GM11168 (cell line): ENCODE data around the gene CD36.

Experiments
- in situ Hi-C: fragments of 300-500 bp; cut with MboI; formaldehyde crosslinking; loops from one replicate; pipeline ENCODE4 v1.12.0; 2022; ENCODE audit warnings: low sequenced_read_pairs; ENCODE audit not compliant: unreplicated experiment

Gene CD36

GRCh38 chr7:80637911-80638765 is at the start of gene CD36:
CD36 (plus strand) TSS chr7:80638642; CDS start chr7:80646741, 8,099 bp downstream.
- in situ Hi-C loops: no loop called here

GRCh38 chr7:80589631-80590030 is 48.8 kb upstream of the CD36 start:
- in situ Hi-C loops: no loop called here

- in situ Hi-C loops: no loop called here
These were observed 46.8 kb upstream of the CD36 start for GRCh38 chr7:80591654-80592053.

- in situ Hi-C loops: no loop called here
These were observed 44.4 kb upstream of the CD36 start for GRCh38 chr7:80593869-80594586.

GRCh38 chr7:80596933-80597517 is 41.4 kb upstream of the CD36 start:
- in situ Hi-C loops: no loop called here

- in situ Hi-C loops: no loop called here
These were observed 40.6 kb upstream of the CD36 start for GRCh38 chr7:80597875-80598274.

GRCh38 chr7:80600046-80600445 is 38.4 kb upstream of the CD36 start:
- in situ Hi-C loops: no loop called here

- in situ Hi-C loops: no loop called here
These were observed 36.4 kb upstream of the CD36 start for GRCh38 chr7:80601999-80602398.

GRCh38 chr7:80603940-80604339 is 34.5 kb upstream of the CD36 start:
- in situ Hi-C loops: no loop called here

GRCh38 chr7:80604436-80604835 is 34.0 kb upstream of the CD36 start:
- in situ Hi-C loops: no loop called here

- in situ Hi-C loops: no loop called here
These were observed 31.3 kb upstream of the CD36 start for GRCh38 chr7:80607136-80607535.

GRCh38 chr7:80608336-80608735 is 30.1 kb upstream of the CD36 start:
- in situ Hi-C loops: no loop called here

- in situ Hi-C loops: no loop called here
These were observed 28.7 kb upstream of the CD36 start for GRCh38 chr7:80609751-80610150.

GRCh38 chr7:80611353-80611752 is 27.1 kb upstream of the CD36 start:
- in situ Hi-C loops: no loop called here

- in situ Hi-C loops: no loop called here
These were observed 26.7 kb upstream of the CD36 start for GRCh38 chr7:80611779-80612178.

GRCh38 chr7:80612880-80613279 is 25.6 kb upstream of the CD36 start:
- in situ Hi-C loops: no loop called here

GRCh38 chr7:80613519-80613918 is 24.9 kb upstream of the CD36 start:
- in situ Hi-C loops: no loop called here

- in situ Hi-C loops: no loop called here
These were observed 23.6 kb upstream of the CD36 start for GRCh38 chr7:80614851-80615271.

GRCh38 chr7:80618096-80618495 is 20.3 kb upstream of the CD36 start:
- in situ Hi-C loops: no loop called here

- in situ Hi-C loops: no loop called here
These were observed 18.7 kb upstream of the CD36 start for GRCh38 chr7:80619741-80620140.

- in situ Hi-C loops: no loop called here
These were observed 15.9 kb upstream of the CD36 start for GRCh38 chr7:80622541-80622940.
